ENCODE results near the gene RARB.

Gene RARB

GRCh38 chr3:25588441-25589103, 160.5 kb downstream of the RARB start:
- Histone ChIP-seq H3K4me2 (ENCODE audit: low read length) (no peak overlapping the region), H3K27ac (no peak overlapping the region)
- TF ChIP-seq CTCF (IDR thresholded peaks at IDR 0.05): no peak

GRCh38 chr3:25589104-25589782, 161.2 kb downstream of the RARB start:
- Histone ChIP-seq H3K4me3 (ENCODE audit: low read depth, low read length) (no peak overlapping the region), H3K79me2 (no peaks in the 10 kb centered on the region), H3K4me2 (ENCODE audit: low read length) (no peak overlapping the region), H3K4me1 (no peaks in the 10 kb centered on the region), H3K27me3 (ENCODE audit: control insufficient read depth, insufficient read depth, low read length) (no peaks in the 10 kb centered on the region), H3K9me3 (ENCODE audit: control insufficient read depth, low read length) (no peaks in the 10 kb centered on the region), H3K36me3 (ENCODE audit: control insufficient read depth, insufficient read depth, low read length) (no peaks in the 10 kb centered on the region), H3K9ac (no peak overlapping the region), H3K27ac (no peak overlapping the region), H2AFZ (no peak overlapping the region)
- no peak for TF ChIP-seq CTCF (IDR thresholded peaks at IDR 0.05)

More at GRCh38 chr3:25588441-25589103, 160.5 kb downstream of the RARB start:
- Histone ChIP-seq H3K79me2 (no peaks in the 10 kb centered on the region), H3K9me3 (ENCODE audit: control insufficient read depth, low read length) (no peaks in the 10 kb centered on the region), H3K4me1 (no peaks in the 10 kb centered on the region), H3K27me3 (ENCODE audit: control insufficient read depth, insufficient read depth, low read length) (no peaks in the 10 kb centered on the region), H3K36me3 (ENCODE audit: control insufficient read depth, insufficient read depth, low read length) (no peaks in the 10 kb centered on the region), H2AFZ (no peak overlapping the region), H3K4me3 (ENCODE audit: low read depth, low read length) (no peak overlapping the region), H3K9ac (no peak overlapping the region)

- no peaks in the 10 kb centered on the region for H3K79me2 ChIP-seq
Observed at GRCh38 chr3:25589783-25590258, 161.8 kb downstream of the RARB start.

GRCh38 chr3:25592510-25592968, 164.5 kb downstream of the RARB start:
- Histone ChIP-seq H3K9ac (no peak overlapping the region), H3K9me3 (ENCODE audit: control insufficient read depth, low read length) (no peaks in the 10 kb centered on the region), H3K27me3 (ENCODE audit: control insufficient read depth, insufficient read depth, low read length) (no peaks in the 10 kb centered on the region), H2AFZ (no peak overlapping the region), H3K79me2 (no peaks in the 10 kb centered on the region), H3K4me2 (ENCODE audit: low read length) (no peak overlapping the region), H3K36me3 (ENCODE audit: control insufficient read depth, insufficient read depth, low read length) (no peaks in the 10 kb centered on the region), H3K4me3 (ENCODE audit: low read depth, low read length) (no peak overlapping the region), H3K27ac (no peak overlapping the region), H3K4me1 (no peaks in the 10 kb centered on the region)
- TF ChIP-seq CTCF (IDR thresholded peaks at IDR 0.05): peak; percentile 14

More at GRCh38 chr3:25589783-25590258, 161.8 kb downstream of the RARB start:
- H3K27ac ChIP-seq: no peak overlapping the region
- no peak for TF ChIP-seq CTCF (IDR thresholded peaks at IDR 0.05)
- H3K9ac ChIP-seq: no peak overlapping the region
- no peak overlapping the region for H3K4me2 ChIP-seq (ENCODE audit: low read length)
- H3K9me3 ChIP-seq (ENCODE audit: control insufficient read depth, low read length): no peaks in the 10 kb centered on the region
- H3K27me3 ChIP-seq (ENCODE audit: control insufficient read depth, insufficient read depth, low read length): no peaks in the 10 kb centered on the region
- no peaks in the 10 kb centered on the region for H3K4me1 ChIP-seq
- H3K36me3 ChIP-seq (ENCODE audit: control insufficient read depth, insufficient read depth, low read length): no peaks in the 10 kb centered on the region
- H2AFZ ChIP-seq: no peak overlapping the region
- H3K4me3 ChIP-seq (ENCODE audit: low read depth, low read length): no peak overlapping the region
